Limb (tissue), 2 donors: ENCODE results near the gene BCAN.
A peak's percentile ranks its signal among the peaks of the same experiment; 100 is the strongest.

Experiments used
- DNase-seq, 2 donors: peaks; one replicate each; pipeline ENCODE4 v3.0.0-alpha.2; 2016; ENCODE audit errors: extremely low spot score in 2 of 2

The BCAN gene

GRCh38 chr1:156697481-156697880 is 55.6 kb downstream of the BCAN start:
- DNase-seq, result no peak

DNA sequence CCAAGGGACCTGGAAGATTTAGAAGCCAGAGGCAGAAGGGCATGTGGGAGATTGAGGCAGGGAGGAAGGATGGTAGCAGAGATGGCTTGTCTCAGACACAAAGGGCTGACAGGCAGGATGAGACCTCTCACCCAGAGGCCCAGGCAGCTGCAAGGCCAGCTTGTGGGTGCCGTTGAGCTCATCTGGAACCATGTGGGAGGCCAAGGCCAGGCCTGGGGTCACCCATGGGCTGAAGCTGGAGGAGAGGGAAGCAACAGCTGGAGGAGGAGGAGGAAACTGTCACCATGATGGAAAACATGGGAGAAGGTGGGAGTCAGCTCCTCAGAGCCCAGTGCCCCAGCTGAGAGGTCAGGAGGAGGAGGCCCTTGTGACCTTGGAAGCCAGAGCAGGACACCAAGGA is 57.1 kb downstream of the BCAN start:
- no peak for DNase-seq

- DNase-seq, result no peak
Observed at GRCh38 chr1:156700736-156701531, 59.0 kb downstream of the BCAN start.

DNA sequence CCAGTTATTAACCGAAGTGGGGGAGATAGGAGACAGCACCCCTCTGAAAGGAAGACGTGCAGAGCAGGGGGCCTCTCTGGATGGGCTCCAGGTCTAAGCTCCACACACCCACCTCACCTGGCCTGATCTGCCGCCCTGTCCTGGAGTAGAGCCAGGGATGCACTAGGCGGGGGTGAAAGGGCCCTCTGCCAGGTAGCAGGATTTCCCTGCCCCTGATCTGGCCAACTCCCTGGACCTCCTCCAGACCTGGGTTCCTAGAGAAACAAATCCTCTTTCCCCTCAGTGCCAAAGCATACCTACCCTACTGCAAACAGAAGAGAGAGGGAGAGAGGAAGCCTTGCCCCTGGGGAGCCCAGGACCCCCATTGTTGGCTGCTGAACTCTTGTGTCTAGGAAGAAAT is 61.4 kb downstream of the BCAN start:
- no peak for DNase-seq

DNA sequence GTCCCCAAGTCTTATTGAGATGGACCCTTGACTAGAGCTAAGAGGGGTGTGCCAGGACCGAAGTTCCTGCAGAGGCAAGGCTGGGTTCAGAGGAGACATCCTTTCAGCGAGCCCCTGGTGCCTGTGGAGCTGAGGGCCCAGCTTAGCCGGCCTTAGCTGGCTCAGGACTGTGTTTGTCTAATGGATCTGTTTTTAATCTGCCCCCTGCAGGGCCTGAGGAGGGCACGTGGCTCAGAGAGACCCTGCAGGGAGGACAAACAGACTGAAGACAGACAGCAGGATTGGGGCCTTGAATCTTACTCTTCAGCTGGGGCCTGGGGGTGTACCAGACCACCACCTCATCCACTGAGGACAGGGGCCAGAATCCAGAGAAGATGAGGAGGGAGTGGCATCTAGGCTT is 61.8 kb downstream of the BCAN start:
- DNase-seq, result no peak

- DNase-seq, result no peak
Observed at GRCh38 chr1:156704166-156704711, 62.3 kb downstream of the BCAN start.

GRCh38 chr1:156704930-156705320 is 63.0 kb downstream of the BCAN start:
- peak in 1 of 2 donors; percentile 61 for DNase-seq

DNA sequence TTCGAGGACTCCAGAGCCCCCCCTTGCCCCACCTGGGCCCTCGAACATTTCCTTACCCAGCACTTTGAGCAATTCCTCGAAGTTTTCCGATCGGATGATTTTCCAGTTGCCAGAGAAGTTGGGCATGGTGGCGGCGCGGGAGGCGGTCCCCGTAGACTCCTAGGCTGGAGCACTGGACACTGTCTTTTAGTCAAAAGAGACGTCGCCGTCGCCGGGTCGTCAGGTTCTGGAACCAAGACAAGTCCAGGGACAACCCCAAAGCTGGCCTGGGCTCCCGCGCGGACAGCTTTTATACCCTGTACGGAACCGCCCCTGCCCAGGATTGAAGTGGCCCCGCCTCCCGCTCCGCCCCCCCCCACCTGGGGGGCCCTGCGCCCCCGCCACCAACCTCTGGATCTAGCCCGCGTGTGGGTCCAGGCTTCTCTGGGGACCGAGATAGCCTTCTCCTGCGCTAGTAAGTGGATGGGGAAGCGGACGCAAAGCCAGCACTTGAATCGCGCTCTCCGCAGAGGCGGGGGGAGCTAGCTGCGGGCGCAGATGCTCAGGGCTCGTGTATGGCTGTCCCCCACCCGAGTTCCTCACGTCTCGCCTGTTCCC is 63.5 kb downstream of the BCAN start, which contains the start of gene CRABP2:
Gene CRABP2 (minus strand): TSS at position 263 of the 597 bp plus-strand sequence. CDS start 137 bp downstream, at position 126.
- DNase-seq, result no peak

- DNase-seq, result peak; percentile 79 to 91
Observed at GRCh38 chr1:156705918-156706656, 64.2 kb downstream of the BCAN start.

DNA sequence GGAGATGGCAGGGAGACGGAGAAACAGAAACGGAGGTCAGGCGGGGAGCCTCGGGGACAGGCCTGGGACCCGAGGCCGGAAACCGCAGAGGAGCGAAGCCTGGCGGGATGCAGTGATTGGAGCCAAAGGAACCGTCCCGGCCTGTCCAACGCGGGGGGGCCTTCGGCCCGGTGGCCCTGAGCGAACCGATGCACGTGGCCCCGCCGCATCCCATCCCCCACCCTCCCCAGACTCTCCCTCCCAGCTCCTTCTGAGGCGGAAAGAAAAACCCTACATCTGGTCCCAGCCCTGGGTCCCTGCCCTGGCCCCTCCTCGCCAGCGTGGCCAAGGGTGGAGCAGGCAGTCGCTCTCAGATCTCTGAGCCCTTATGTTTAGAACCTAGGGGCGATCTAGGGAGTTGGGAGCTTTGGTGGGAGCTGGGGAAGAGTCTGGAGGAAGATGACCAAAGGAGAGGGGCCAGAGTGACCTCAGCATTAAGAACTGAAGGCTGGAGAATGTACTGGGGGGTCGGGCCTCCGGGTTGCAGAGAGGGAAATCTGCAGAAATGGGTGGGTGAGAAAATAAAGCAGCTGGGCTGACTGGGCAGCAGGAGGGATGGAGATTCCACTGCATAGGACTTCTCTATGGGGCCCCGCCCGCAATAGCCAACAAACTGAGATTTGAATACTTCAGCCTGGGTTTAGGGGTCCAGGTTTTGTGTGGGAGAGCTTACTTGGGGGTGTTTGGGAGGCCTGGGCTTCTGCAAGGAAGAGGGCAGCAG is 64.9 kb downstream of the BCAN start:
- peak; percentile 77 to 82 for DNase-seq

DNA sequence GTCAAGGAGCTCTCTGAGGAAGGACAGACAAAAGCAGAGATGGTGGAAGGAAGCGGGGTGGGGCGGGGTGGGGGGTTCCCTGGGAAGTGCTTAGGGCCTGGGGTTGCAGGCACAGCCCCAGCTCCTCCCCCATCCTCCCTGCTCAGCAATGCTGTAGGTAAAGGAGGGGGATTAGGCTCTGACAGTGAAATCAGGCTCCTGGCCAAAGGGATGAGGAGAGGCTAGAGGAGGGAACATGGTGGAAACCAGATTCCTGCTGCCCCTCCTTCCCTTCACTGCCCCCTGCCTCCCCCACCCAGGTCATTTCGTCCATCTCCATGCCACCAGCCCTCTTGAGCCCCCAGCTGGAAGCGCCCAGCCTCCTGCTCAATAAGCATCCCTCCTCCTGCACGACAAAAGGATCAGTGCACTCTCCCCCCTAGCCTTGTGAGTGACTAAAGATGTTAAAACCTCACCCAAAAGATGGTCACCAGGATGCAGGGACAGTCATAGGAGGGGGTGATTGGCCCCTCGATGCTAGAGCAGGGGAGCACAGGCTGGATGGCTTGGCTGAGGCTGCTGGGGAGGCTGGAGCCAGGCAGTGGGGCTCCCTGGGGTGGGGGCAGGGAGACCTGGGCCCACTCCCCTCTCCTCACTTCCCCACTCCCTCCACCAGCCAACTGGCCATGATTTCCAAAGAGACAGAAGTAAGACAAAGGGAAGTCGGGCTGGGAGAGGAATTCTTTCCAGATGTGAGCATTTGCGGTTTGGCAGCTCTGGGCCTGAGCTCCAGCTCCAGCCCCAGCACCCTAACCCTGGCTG is 65.7 kb downstream of the BCAN start:
- DNase-seq, result peak; percentile 74 to 83

GRCh38 chr1:156708218-156708661 is 66.3 kb downstream of the BCAN start:
- DNase-seq, result peak in 1 of 2 donors; percentile 48

GRCh38 chr1:156709031-156709430 is 67.1 kb downstream of the BCAN start:
- no peak for DNase-seq
